ENCODE data around the gene GAREM2.

Gene GAREM2

GRCh38 chr2:26174691-26175465 lies 2.0 kb downstream of the GAREM2 start:
- H3K4me3 ChIP-seq (ENCODE audit: low read depth, low read length) = no peak overlapping the region
- TF ChIP-seq, protein P1, sequence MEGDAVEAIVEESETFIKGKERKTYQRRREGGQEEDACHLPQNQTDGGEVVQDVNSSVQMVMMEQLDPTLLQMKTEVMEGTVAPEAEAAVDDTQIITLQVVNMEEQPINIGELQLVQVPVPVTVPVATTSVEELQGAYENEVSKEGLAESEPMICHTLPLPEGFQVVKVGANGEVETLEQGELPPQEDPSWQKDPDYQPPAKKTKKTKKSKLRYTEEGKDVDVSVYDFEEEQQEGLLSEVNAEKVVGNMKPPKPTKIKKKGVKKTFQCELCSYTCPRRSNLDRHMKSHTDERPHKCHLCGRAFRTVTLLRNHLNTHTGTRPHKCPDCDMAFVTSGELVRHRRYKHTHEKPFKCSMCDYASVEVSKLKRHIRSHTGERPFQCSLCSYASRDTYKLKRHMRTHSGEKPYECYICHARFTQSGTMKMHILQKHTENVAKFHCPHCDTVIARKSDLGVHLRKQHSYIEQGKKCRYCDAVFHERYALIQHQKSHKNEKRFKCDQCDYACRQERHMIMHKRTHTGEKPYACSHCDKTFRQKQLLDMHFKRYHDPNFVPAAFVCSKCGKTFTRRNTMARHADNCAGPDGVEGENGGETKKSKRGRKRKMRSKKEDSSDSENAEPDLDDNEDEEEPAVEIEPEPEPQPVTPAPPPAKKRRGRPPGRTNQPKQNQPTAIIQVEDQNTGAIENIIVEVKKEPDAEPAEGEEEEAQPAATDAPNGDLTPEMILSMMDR (conservative IDR thresholded peaks at IDR 0.05; ENCODE audit: low read depth, low read length) = no peak
- DNase-seq (ENCODE audit: low read depth) = no peak

- H3K4me3 ChIP-seq (ENCODE audit: low read depth, low read length) = no peak overlapping the region
- DNase-seq (ENCODE audit: low read depth) = no peak
- TF ChIP-seq, protein P1 (conservative IDR thresholded peaks at IDR 0.05; ENCODE audit: low read depth, low read length) = no peak
These were observed 2.8 kb downstream of the GAREM2 start for GRCh38 chr2:26175466-26176278.

DNA sequence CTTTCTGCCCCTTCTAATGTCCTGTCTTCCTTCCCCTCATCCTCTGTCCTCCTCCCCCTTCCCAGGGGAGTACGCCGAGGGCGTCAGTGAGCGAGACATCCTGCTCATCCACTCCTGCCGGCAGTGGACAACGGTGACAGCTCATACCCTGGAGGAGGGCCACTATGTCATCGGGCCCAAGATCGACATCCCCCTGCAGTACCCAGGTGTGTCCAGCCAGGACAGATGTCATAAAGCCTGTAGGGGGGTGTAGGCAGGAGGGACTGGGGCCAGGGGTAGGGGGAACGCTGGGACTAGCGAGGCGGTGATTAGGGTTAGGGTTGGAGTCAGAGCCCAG lies 3.4 kb downstream of the GAREM2 start:
- TF ChIP-seq, protein P1 (conservative IDR thresholded peaks at IDR 0.05; ENCODE audit: low read depth, low read length) = no peak
- no peak for DNase-seq (ENCODE audit: low read depth)
- no peak overlapping the region for H3K4me3 ChIP-seq (ENCODE audit: low read depth, low read length)

DNA sequence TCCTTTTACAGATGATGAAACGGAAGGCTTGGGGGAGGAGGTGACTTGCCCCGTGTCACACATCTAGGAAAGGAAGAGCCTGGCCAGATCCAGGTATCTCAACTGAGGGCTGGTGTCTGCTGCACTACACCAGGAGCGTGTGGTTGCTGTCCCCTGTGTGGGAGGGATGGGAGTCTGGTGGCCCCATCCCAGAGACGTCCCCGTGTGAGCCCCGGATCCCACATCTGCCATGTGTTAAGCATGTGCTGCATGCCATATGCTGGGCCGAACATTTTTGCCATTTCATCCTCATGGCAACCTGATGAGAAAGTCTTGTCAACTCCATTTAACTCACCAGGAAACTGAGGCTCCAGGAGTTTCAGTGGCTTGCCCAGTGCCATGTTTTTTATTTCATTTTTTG lies 4.2 kb downstream of the GAREM2 start:
- TF ChIP-seq, protein P1 (conservative IDR thresholded peaks at IDR 0.05; ENCODE audit: low read depth, low read length) = no peak
- DNase-seq (ENCODE audit: low read depth) = no peak
- H3K4me3 ChIP-seq (ENCODE audit: low read depth, low read length) = no peak overlapping the region

GRCh38 chr2:26178246-26178645 lies 5.4 kb downstream of the GAREM2 start:
- TF ChIP-seq, protein P1 (conservative IDR thresholded peaks at IDR 0.05; ENCODE audit: low read depth, low read length) = no peak
- H3K4me3 ChIP-seq (ENCODE audit: low read depth, low read length) = no peak overlapping the region
- DNase-seq (ENCODE audit: low read depth) = no peak

- DNase-seq (ENCODE audit: low read depth) = no peak
- TF ChIP-seq, protein P1 (conservative IDR thresholded peaks at IDR 0.05; ENCODE audit: low read depth, low read length) = no peak
- peak overlapping the region; percentile 60 for H3K4me3 ChIP-seq (ENCODE audit: low read depth, low read length)
These were observed 6.0 kb downstream of the GAREM2 start for GRCh38 chr2:26178746-26179436.
